ENCODE data around the gene ATG101. TPM values are rescaled to one million over a fixed set of nuclear protein-coding genes. Genes with fewer than 3 reads are reported as not detected.

The ATG101 gene
- total and polyA plus RNA-seq, 9 of the 15 experiments (the other 6 are each of a cell fraction or from before 2014, with no cell fraction given): 2.9 to 52.4 (median 29.7) TPM

DNA sequence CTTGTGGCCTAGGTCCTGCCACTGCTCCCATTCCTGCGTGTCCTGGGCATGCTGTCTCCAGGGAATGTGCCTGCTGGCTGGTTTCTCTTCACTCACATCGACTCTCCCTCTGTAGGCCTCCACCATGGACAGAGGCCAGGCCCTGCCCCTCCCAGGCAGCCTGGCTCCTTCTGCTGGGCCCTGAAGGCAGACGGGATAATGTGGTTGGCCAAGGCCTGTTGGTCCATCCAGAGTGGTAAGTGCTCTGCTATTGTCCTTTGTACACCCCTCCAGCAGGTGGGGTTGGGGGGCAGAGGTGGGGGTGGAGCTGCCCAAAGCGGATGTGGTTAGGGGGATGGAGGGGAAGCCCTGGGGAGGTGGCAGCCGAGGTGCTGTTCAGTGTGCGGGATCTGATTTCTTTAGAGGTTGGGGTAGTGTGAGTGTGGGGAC is 28.1 kb upstream of the ATG101 start (continued):
- no peak for TF ChIP-seq ZNF175 (CRISPR knock-in tag; IDR thresholded peaks at IDR 0.05; ENCODE audit: low read depth)
- TF ChIP-seq ZNF324 (CRISPR knock-in tag; IDR thresholded peaks at IDR 0.05): no peak
- no peak for TF ChIP-seq MAFF (IDR thresholded peaks at IDR 0.05; ENCODE audit: low read length)
- no peak for TF ChIP-seq JUNB (CRISPR knock-in tag; conservative IDR thresholded peaks at IDR 0.05)
- TF ChIP-seq, protein P1, sequence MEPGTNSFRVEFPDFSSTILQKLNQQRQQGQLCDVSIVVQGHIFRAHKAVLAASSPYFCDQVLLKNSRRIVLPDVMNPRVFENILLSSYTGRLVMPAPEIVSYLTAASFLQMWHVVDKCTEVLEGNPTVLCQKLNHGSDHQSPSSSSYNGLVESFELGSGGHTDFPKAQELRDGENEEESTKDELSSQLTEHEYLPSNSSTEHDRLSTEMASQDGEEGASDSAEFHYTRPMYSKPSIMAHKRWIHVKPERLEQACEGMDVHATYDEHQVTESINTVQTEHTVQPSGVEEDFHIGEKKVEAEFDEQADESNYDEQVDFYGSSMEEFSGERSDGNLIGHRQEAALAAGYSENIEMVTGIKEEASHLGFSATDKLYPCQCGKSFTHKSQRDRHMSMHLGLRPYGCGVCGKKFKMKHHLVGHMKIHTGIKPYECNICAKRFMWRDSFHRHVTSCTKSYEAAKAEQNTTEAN (CRISPR knock-in tag; IDR thresholded peaks at IDR 0.05): no peak
- TF ChIP-seq, protein P2, sequence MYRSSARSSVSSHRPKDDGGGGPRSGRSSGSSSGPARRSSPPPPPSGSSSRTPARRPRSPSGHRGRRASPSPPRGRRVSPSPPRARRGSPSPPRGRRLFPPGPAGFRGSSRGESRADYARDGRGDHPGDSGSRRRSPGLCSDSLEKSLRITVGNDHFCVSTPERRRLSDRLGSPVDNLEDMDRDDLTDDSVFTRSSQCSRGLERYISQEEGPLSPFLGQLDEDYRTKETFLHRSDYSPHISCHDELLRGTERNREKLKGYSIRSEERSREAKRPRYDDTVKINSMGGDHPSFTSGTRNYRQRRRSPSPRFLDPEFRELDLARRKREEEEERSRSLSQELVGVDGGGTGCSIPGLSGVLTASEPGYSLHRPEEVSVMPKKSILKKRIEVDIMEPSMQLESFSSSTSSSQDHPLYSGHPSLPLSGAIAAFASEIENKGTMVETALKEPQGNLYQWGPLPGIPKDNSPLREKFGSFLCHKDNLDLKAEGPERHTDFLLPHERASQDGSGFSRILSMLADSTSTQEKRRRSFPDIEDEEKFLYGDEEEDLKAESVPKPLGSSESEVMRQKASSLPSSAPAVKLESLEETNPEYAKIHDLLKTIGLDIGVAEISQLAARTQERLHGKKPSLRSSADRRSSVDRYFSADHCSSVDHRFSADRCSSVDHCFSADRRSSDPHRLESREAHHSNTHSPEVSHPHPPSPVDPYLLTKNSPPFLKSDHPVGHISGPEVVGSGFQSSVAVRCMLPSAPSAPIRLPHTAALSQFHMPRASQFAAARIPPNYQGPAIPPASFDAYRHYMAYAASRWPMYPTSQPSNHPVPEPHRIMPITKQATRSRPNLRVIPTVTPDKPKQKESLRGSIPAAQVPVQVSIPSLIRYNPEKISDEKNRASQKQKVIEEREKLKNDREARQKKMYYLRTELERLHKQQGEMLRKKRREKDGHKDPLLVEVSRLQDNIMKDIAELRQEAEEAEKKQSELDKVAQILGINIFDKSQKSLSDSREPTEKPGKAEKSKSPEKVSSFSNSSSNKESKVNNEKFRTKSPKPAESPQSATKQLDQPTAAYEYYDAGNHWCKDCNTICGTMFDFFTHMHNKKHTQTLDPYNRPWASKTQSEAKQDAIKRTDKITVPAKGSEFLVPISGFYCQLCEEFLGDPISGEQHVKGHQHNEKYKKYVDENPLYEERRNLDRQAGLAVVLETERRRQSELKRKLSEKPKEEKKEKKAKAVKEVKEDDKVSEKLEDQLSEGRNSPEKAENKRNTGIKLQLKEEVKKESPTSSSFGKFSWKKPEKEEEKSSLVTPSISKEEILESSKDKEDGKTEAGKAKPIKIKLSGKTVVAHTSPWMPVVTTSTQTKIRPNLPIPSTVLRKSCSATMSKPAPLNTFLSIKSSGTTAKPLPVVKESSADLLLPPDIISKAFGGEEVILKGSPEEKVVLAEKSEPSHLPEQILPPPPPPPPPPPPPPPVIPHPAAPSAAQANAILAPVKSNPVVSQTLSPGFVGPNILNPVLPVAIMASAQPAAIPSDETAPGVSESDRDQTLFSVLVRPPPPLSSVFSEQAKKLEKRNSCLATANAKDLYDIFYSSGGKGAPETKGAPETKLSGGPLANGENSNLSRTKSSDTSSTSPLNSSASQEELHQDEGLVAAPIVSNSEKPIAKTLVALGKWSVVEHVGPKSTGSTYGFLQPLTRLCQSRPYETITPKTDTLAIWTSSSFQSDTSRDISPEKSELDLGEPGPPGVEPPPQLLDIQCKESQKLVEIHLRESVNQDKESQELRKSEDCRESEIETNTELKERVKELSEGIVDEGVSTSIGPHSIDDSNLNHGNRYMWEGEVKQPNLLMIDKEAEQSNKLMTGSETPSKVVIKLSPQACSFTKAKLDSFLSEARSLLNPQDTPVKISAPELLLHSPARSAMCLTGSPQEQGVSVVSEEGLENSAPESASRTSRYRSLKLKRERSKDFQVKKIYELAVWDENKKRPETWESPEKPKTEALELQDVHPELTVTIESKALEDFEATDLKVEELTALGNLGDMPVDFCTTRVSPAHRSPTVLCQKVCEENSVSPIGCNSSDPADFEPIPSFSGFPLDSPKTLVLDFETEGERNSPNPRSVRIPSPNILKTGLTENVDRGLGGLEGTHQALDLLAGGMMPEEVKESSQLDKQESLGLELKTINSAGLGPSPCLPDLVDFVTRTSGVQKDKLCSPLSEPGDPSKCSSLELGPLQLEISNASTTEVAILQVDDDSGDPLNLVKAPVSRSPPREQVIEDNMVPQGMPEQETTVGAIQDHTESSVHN (IDR thresholded peaks at IDR 0.05; ENCODE audit: borderline replicate concordance in 1 of 2, low read depth in 1 of 2): no peak
- TF ChIP-seq HDAC3 (IDR thresholded peaks at IDR 0.05; ENCODE audit: borderline replicate concordance, partially characterized antibody): no peak
- TF ChIP-seq, protein P3, sequence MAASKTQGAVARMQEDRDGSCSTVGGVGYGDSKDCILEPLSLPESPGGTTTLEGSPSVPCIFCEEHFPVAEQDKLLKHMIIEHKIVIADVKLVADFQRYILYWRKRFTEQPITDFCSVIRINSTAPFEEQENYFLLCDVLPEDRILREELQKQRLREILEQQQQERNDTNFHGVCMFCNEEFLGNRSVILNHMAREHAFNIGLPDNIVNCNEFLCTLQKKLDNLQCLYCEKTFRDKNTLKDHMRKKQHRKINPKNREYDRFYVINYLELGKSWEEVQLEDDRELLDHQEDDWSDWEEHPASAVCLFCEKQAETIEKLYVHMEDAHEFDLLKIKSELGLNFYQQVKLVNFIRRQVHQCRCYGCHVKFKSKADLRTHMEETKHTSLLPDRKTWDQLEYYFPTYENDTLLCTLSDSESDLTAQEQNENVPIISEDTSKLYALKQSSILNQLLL (CRISPR knock-in tag; IDR thresholded peaks at IDR 0.05; ENCODE audit: borderline replicate concordance): no peak
- TF ChIP-seq NFE2L1 (tag; IDR thresholded peaks at IDR 0.05; ENCODE audit: borderline replicate concordance, low read depth): no peak
- no peak for TF ChIP-seq SMARCA4 (IDR thresholded peaks at IDR 0.05)
- TF ChIP-seq, protein P4, sequence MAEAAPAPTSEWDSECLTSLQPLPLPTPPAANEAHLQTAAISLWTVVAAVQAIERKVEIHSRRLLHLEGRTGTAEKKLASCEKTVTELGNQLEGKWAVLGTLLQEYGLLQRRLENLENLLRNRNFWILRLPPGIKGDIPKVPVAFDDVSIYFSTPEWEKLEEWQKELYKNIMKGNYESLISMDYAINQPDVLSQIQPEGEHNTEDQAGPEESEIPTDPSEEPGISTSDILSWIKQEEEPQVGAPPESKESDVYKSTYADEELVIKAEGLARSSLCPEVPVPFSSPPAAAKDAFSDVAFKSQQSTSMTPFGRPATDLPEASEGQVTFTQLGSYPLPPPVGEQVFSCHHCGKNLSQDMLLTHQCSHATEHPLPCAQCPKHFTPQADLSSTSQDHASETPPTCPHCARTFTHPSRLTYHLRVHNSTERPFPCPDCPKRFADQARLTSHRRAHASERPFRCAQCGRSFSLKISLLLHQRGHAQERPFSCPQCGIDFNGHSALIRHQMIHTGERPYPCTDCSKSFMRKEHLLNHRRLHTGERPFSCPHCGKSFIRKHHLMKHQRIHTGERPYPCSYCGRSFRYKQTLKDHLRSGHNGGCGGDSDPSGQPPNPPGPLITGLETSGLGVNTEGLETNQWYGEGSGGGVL (CRISPR knock-in tag; IDR thresholded peaks at IDR 0.05): no peak
- TF ChIP-seq HMG20B (CRISPR knock-in tag; IDR thresholded peaks at IDR 0.05): no peak
- 0 out of 2 replicates have a peak, but pooled peaks have one; percentile 28 for TF ChIP-seq ETV5 (CRISPR knock-in tag; IDR thresholded peaks at IDR 0.05; ENCODE audit: low read depth)

All from K562 (cell line).